Activated CD8-positive, alpha-beta memory T cell treated with anti-CD3 and anti-CD28 coated beads for 4 hours (primary cell): ENCODE data around the gene ASMTL.

Experiments used
- DNase-seq, 2 donors: peaks; one replicate each; pipeline ENCODE4 v3.0.0-alpha.2; 2020; ENCODE audit warnings: low read depth in 2 of 2

ASMTL gene

DNA sequence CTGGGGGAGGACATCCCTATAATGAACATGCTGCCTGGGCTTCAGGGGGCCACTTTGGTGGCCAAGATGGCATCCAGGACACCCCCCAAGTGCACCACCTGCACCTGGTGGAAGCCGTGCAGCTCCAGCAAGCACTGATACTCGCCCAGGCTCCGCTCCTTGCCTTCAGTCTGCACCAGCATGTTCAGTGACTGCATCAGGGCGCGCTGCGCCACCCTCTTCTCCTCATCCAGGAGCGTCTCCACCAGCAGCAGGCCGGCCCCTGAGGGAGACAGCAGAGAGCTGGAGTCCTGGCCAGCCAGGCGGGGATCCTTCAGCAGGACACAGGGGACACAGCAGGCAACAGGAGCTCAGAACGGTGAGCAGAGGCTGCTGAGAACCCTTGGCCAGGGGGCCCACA lies 49.5 kb downstream of the ASMTL start:
- no peak for DNase-seq

GRCh38 chrX:1401611-1402430 lies 50.9 kb downstream of the ASMTL start:
- DNase-seq = no peak

DNA sequence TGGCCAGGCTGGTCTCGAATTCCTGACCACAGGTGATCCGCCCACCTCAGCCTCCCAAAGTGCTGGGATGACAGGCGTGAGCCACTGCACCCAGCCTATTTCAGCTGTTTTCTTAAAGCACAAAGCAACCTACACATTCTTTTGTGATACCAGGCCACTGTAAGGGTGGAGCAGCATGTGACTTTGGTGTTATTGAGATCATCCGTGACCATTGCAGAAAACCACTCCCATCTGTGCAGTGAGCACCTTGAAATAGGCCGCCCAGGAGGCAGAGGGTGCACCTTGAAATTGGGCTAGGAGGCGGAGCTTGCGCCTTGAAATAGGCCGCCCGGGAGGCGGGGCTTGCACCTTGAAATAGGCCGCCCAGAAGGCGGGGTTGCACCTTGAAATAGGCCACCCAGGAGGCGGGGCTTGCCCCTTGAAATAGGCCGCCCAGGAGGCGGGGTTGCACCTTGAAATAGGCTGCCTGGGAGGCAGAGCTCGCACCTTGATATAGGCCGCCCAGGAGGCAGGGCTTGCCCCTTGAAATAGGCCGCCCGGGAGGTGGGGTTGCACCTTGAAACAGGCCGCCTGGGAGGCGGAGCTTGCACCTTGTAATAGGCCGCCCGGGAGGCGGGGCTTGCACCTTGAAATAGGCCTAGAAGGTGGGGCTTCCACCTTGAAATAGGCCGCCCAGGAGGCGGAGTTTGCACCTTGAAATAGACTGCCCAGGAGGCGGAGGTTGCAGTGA lies 51.8 kb downstream of the ASMTL start:
- DNase-seq = no peak

DNA sequence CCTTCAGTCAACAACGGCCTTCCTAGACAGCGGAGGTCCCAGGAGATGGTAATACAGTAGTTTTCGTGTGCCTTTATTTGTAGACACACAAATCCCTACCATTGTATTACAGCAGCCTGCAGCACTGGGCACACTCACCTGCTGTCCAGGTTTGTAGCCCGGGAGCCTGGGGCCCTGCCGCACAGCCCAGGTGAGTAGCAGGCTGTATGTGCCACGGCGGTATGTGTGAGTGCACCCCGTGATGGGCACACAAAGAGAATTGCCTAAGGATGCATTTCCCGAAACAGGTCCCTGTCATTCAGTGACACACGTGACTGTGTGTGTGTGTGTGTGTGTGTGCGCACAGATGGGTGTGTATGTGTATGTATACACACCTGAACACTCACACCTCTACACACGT lies 52.7 kb downstream of the ASMTL start:
- DNase-seq = no peak

DNA sequence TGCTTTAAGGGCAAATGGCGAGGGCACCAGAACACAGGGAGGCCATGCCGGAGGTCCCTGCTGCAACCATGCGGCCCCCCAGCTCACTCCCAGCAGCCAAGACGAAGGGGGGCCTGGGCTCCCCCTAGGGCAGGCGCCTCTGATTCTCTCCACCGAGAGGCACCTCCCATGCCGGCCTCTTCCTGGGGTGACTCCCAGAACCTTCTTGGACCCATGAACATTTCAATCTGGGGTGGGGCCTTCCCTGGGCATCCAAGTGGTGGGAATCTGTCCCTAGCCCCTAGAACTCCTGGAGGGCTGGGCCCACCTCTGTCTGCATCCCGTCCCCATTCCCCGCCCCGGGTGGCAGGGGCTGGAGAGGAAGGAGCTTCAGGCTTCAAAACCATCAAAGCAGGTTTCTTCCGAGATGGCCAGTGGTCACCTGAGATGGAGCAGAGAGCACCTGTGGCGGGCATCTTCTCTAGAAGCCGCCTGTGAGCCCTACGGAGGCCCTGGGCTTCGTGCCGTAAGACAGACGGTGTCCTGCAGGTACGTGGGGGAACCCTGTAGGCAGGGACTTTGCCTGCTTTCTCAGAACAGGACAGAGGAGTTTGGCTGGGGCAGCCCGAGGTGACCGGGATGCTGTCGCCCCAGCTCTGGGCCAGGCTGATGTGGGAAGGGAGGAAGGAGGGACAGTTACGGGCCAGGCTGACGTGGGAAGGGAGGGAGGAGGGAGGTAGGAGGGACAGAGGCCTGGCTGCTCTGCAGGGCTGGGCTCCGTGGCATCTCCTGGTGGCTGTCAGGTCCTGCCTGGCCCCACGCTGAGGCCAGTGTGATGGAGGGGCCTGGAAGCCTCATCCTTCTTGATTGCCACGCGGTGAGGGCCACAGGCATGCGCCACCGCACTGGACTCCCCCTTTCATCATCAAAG lies 54.0 kb downstream of the ASMTL start:
- no peak for DNase-seq

GRCh38 chrX:1397441-1398270 lies 55.1 kb downstream of the ASMTL start:
- no peak for DNase-seq

- no peak for DNase-seq
Observed at GRCh38 chrX:1397001-1397400, 55.7 kb downstream of the ASMTL start.

DNA sequence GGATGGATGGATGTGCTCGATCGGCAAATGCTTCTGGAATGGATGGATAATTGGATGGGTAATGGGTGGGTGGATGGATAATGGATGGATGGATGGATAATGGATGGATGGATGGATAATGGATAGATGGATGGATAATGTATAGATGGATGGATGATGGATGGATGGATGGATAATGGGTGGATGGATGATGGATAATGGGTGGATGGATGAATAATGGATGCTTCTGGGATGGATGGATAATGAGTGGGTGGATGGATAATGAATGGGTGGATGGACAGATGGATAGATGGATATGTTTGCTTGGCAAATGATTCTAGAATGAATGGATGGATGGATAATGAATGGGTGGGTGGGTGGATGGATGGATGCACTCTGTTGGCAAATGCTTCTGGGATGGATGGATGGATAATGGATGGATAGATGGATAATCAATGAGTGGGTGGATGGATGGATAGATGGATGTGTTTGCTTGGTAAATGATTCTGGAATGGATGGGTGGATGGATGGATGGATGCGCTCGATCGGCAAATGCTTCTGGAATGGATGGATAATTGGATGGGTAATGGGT lies 57.0 kb downstream of the ASMTL start:
- no peak for DNase-seq

GRCh38 chrX:1394731-1395501 lies 57.8 kb downstream of the ASMTL start:
- no peak for DNase-seq

- DNase-seq = no peak
Observed at GRCh38 chrX:1393871-1394615, 58.7 kb downstream of the ASMTL start.

DNA sequence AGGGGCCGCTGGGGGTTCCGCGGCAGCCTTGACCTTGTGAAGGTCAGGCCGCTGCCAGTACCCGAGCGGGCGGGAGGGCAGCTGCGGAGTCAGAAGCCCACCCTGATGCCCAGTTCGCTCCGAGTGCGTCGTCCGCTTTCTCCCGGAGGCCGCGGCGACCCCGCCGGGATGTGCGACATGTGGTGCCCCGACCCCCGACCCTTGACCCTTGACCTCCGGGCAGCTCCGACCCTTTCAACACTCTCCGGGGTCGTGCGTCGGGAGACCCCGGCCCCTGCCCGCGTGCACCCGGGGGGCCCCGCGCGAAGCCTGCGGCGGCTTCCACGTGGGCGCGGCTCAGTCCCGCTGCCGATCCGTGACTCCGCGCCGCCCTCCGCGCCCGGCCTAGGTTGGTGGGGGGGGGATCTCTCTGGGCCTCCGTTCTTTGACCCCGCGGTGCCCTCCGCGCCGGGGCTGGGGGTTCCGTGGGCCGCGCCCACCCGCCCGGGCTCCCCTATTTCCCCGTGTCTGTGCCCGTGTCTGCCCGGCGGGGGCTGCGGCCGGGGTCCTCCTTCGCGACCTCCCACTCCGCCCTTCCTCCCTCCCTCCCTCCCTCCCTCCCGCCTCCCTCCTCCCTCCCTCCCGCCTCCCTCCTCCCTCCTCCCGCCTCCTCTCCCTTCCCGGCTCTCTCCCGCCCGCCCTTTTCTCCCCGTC lies 60.2 kb downstream of the ASMTL start:
- peak; percentile 17 to 33 for DNase-seq

DNA sequence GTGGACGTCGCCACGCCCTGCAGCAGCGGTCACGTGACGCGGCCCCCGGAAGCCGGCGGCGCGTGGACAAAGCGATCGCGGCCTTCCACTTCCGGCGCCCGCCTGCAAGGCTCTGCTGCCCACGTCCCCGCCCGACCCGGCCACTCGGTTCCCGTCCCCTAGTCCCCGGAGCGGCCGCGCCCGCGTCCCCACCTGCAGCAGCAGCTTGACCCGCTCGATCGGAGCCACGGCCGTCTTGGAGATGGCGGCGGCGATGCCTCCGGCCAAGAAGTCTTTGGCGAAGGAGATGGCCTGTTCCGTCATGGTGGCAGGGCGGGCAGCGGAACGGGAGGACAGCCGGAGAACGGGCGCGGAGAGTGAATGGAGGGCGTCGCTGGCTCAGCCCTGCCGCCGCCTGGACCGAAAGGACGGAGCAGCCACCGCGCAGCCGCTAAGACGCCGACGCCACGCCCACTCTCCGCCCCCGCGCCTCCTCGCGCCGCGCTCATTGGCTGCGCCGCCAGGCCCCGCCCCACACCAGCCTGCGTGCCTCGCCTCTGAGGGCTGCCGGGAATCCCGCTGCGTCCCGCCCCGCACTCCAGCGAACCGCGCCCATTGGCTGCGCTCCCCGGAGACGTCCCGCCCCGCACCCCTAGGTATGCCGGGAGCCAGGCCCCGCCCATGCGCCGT lies 60.9 kb downstream of the ASMTL start, which contains the start of gene SLC25A6:
Gene SLC25A6 (minus strand): TSS at position 407 of the 669 bp plus-strand sequence. CDS start 104 bp downstream, at position 303.
- DNase-seq = peak; percentile 99

DNA sequence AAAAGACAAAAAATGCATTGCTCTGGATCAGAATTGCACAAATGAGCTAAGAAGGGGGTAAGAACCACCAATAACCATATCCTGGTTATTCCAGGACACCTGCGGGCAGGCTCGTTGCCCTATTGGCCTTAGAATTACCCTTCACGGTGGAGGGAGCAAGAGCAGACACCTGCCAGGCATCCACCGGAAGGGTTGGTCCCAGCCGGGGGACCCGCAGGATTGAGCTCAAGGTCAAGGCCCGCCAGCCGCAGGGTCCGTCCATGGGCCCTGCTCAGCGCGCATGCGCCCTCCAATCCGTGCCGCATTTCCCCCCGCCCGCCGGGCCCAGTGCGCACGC lies 61.4 kb downstream of the ASMTL start:
- DNase-seq = no peak

DNA sequence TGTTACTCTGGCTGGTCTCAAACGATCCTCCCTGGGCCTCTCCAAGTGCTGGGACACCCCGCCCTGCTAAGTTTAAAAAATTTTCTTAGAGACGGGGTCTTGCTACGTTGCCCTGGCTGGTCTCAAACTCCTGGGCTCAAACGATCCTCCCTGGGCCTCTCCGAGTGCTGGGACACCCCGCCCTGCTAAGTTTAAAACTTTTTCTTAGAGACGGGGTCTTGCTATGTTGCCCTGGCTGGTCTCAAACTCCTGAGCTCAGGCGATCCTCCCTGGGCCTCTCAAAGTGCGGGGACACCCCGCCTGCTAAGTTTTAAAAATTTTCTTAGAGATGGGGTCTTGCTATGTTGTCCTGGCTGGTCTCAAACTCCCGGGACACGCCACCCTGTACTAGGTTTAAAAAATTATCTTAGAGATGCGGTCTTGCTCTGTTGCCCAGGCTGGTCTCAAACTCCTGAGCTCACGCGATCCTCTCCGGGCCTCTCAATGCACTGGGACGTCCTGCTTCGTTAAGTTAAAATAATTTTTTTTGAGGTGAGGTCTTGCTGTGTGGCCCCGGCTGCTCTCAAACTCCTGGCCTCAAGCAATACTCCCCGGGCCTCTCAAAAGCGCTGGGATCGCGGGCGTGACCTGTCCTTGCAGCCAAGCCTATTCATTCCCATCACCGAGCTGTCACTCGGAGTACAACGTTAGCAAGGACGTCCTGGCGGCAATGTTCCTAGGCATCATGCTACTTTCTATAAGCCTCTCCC lies 61.9 kb downstream of the ASMTL start:
- DNase-seq = no peak

DNA sequence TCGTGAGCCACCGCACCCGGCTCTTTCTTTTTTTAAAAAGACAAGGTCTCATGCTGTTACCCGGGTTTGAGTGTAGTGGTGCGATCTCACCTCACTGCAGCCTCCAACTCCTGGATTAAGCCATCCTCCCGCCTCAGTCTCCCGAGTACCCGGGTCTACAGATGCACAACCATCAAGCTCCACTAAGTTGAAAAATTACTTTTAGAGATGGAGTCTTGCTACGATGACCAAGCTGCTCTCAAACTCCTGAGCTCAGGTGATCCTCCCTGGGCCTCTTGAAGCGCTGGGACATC lies 62.8 kb downstream of the ASMTL start:
- DNase-seq = no peak

DNA sequence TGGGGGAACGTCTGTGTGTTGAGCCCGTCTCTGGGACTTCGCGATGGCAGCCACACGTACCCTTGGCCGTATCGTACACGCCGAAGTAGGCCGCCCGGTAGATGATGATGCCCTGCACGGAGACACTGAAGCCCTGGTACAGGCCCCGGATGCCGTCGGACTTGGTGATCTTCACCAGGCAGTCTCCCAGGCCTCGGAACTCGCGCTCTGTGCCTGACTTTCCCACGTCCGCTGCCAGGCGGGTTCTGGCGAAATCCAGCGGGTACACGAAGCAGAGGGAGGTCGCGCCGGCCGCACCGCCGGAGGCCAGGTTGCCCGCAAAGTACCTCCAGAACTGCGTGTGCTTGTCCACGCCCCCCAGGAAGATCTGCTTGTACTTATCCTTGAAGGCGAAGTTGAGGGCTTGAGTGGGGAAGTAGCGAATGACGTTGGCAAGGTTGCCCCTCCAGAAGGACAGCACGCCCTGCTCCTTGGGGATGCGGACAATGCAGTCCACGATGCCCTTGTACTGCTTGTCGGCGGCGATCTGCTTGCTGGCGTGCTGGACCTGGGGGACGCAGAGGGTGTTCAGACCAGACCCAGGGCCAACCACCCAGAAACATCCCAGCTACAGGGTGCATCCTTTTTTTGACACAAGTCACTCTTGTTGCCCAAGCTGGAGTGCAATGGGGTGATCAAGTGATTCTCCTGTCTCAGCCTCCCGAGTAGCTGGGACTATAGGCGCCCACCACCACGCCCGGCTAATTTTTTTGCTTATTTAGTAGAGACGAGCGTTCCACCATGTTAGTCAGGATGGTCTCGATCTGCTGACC lies 63.3 kb downstream of the ASMTL start:
- no peak for DNase-seq

- no peak for DNase-seq
Observed at GRCh38 chrX:1388651-1389050, 64.1 kb downstream of the ASMTL start.
